Epidermal melanocyte (primary cell): ENCODE data around the gene CEP95.
"Not testable (repeated sequence)": the region's sequence is repeated elsewhere in the genome, so short reads cannot be mapped to it uniquely, and the experiment has no call there.

Source experiments
- DNase-seq: peaks from one replicate; pipeline ENCODE4 v3.0.0; 2011; ENCODE audit warnings: low spot score; ENCODE audit not compliant: insufficient read length

CEP95 gene

GRCh38 chr17:64571746-64572145 lies 65.0 kb downstream of the CEP95 start:
- no peak for DNase-seq

GRCh38 chr17:64572682-64573154 lies 65.9 kb downstream of the CEP95 start:
- no peak for DNase-seq

- DNase-seq, result no peak
These were observed 66.4 kb downstream of the CEP95 start for GRCh38 chr17:64573214-64573613.

GRCh38 chr17:64574646-64575045 lies 67.9 kb downstream of the CEP95 start:
- DNase-seq, result no peak

GRCh38 chr17:64575431-64575830 lies 68.7 kb downstream of the CEP95 start:
- no peak for DNase-seq

GRCh38 chr17:64577025-64577424 lies 70.2 kb downstream of the CEP95 start:
- not testable (repeated sequence) for DNase-seq

GRCh38 chr17:64579917-64580316 lies 73.1 kb downstream of the CEP95 start:
- no peak for DNase-seq

GRCh38 chr17:64580384-64581315 lies 73.9 kb downstream of the CEP95 start:
- no peak for DNase-seq

GRCh38 chr17:64583038-64583437 lies 76.3 kb downstream of the CEP95 start:
- no peak for DNase-seq

- DNase-seq, result no peak
These were observed 78.4 kb downstream of the CEP95 start for GRCh38 chr17:64585146-64585545.
